Measurements from ENCODE around the gene STX18.
"Not testable (repeated sequence)": the region's sequence is repeated elsewhere in the genome, so short reads cannot be mapped to it uniquely, and the experiment has no call there.

The STX18 gene

GRCh38 chr4:4554234-4554633 is 12.4 kb upstream of the STX18 start:
- DNase-seq (ENCODE audit: low read depth in 3 of 3) = no peak

- not testable (repeated sequence) for DNase-seq (ENCODE audit: low read depth in 3 of 3)
These were observed 10.2 kb upstream of the STX18 start for GRCh38 chr4:4552042-4552441.

- DNase-seq (ENCODE audit: low read depth in 3 of 3) = not testable (repeated sequence)
These were observed 8.3 kb upstream of the STX18 start for GRCh38 chr4:4550161-4550560.

- DNase-seq (ENCODE audit: low read depth in 3 of 3) = no peak
These were observed 7.7 kb upstream of the STX18 start for GRCh38 chr4:4549534-4549933.

GRCh38 chr4:4542774-4543485 is 1.1 kb upstream of the STX18 start:
- DNase-seq (ENCODE audit: low read depth in 3 of 3) = no peak

GRCh38 chr4:4541040-4541631 is 712 bp downstream of the STX18 start:
- peak in 1 of 3 experiments; percentile 10 for DNase-seq (ENCODE audit: low read depth in 3 of 3)

- no peak for DNase-seq (ENCODE audit: low read depth in 3 of 3)
These were observed 2.4 kb downstream of the STX18 start for GRCh38 chr4:4539481-4539880.

- no peak for DNase-seq (ENCODE audit: low read depth in 3 of 3)
These were observed 6.3 kb downstream of the STX18 start for GRCh38 chr4:4535590-4535989.

GRCh38 chr4:4534515-4535145 is 7.2 kb downstream of the STX18 start:
- no peak for DNase-seq (ENCODE audit: low read depth in 3 of 3)

GRCh38 chr4:4533461-4534169 is 8.2 kb downstream of the STX18 start:
- no peak for DNase-seq (ENCODE audit: low read depth in 3 of 3)

- DNase-seq (ENCODE audit: low read depth in 3 of 3) = no peak
These were observed 9.3 kb downstream of the STX18 start for GRCh38 chr4:4532371-4533154.

- no peak for DNase-seq (ENCODE audit: low read depth in 3 of 3)
These were observed 12.5 kb downstream of the STX18 start for GRCh38 chr4:4529392-4529791.

GRCh38 chr4:4526401-4526800 is 15.4 kb downstream of the STX18 start:
- DNase-seq (ENCODE audit: low read depth in 3 of 3) = no peak

GRCh38 chr4:4524364-4524763 is 17.5 kb downstream of the STX18 start:
- DNase-seq (ENCODE audit: low read depth in 3 of 3) = no peak

- no peak for DNase-seq (ENCODE audit: low read depth in 3 of 3)
These were observed 20.1 kb downstream of the STX18 start for GRCh38 chr4:4521731-4522130.

- DNase-seq (ENCODE audit: low read depth in 3 of 3) = no peak
These were observed 20.7 kb downstream of the STX18 start for GRCh38 chr4:4521136-4521535.

- DNase-seq (ENCODE audit: low read depth in 3 of 3) = no peak
These were observed 22.5 kb downstream of the STX18 start for GRCh38 chr4:4519297-4519894.

- DNase-seq (ENCODE audit: low read depth in 3 of 3) = no peak
These were observed 23.1 kb downstream of the STX18 start for GRCh38 chr4:4518747-4519146.

GRCh38 chr4:4514786-4515185 is 27.1 kb downstream of the STX18 start:
- no peak for DNase-seq (ENCODE audit: low read depth in 3 of 3)

GRCh38 chr4:4512282-4512681 is 29.6 kb downstream of the STX18 start:
- DNase-seq (ENCODE audit: low read depth in 3 of 3) = no peak

GRCh38 chr4:4510641-4511040 is 31.2 kb downstream of the STX18 start:
- not testable (repeated sequence) for DNase-seq (ENCODE audit: low read depth in 3 of 3)

All from stimulated activated CD4-positive, alpha-beta T cell treated with anti-CD3 and anti-CD28 coated beads, TNF-alpha, amount 100 ng/mL, for 24 hours (primary cell).